Measurements from ENCODE around the gene ADGRD2. TPM values are rescaled to one million over a fixed set of nuclear protein-coding genes. Genes with fewer than 3 reads are reported as not detected.

Gene ADGRD2
- total RNA-seq, 1 experiment from 2014 or later: 1.5 TPM

- H3K79me1 ChIP-seq (ENCODE audit: insufficient read depth, low read depth, low read length, poor library complexity, severe bottlenecking): no peaks in the 10 kb centered on the region
- no CpG with 5 or more reads among the region's 6 CpGs for WGBS (ENCODE audit: extremely low coverage, insufficient read length, low lambda C conversion rate)
- no peaks in the 10 kb centered on the region for H3K27me3 ChIP-seq (ENCODE audit: insufficient read depth, low read length)
- no peaks in the 10 kb centered on the region for H3K4me1 ChIP-seq (ENCODE audit: insufficient read depth, low read length)
- no peak overlapping the region for H3T11ph ChIP-seq (ENCODE audit: low read length)
- no peak overlapping the region for H2AFZ ChIP-seq (ENCODE audit: low read length)
- no peaks in the 10 kb centered on the region for H3K9me3 ChIP-seq (ENCODE audit: control insufficient read depth, low read depth, low read length)
- H3K18ac ChIP-seq (ENCODE audit: insufficient read length, low read depth, low read length): no peak overlapping the region
- H3K9ac ChIP-seq (ENCODE audit: extremely low read depth, insufficient read length, low read length): no peak overlapping the region
- Mint-ChIP-seq H3K36me3 (ENCODE audit: insufficient read depth in 1 of 3, low read depth in 3 of 3) (no peaks in the 10 kb centered on the region), H3K27ac (no peak overlapping the region; a peak in 2 of 7 replicates), H3K27me3 (ENCODE audit: low read depth) (peaks cover 7% of the 10 kb centered on the region), H3K4me1 (peaks cover 2 to 24% of the 10 kb centered on the region in 2 experiments; a peak in 3 of 4 replicates), H3K9me3 (no peaks in the 10 kb centered on the region), H3K4me3 (no peak overlapping the region)
- no peaks in the 10 kb centered on the region for H3K23me2 ChIP-seq (ENCODE audit: insufficient read length, low read depth, low read length, poor library complexity, severe bottlenecking)
- H3K4ac ChIP-seq (ENCODE audit: low read depth, low read length): no peak overlapping the region
- DNase-seq: peak; percentile 40
- no peaks in the 10 kb centered on the region for H3K79me2 ChIP-seq (ENCODE audit: insufficient read depth, low read length)
- no peak overlapping the region for H2BK12ac ChIP-seq (ENCODE audit: insufficient read length, low read depth, low read length)
- H2BK5ac ChIP-seq (ENCODE audit: insufficient read length, low read length): no peak overlapping the region
- no peak overlapping the region for H4K91ac ChIP-seq (ENCODE audit: insufficient read length, low read depth, low read length)
- H3K14ac ChIP-seq (ENCODE audit: insufficient read depth, low read length): no peak overlapping the region
- H2AK5ac ChIP-seq (ENCODE audit: insufficient read length, low read length): no peak overlapping the region
- no peak overlapping the region for H3K56ac ChIP-seq (ENCODE audit: insufficient read length, low read depth, low read length)
- no peak overlapping the region for H3K27ac ChIP-seq (ENCODE audit: insufficient read length, low read depth, low read length)
- no peak overlapping the region for H2BK20ac ChIP-seq (ENCODE audit: low read depth, low read length, poor library complexity, severe bottlenecking)
- H2BK15ac ChIP-seq (ENCODE audit: low read depth, low read length): no peak overlapping the region
- H4K8ac ChIP-seq (replicated peaks; ENCODE audit: insufficient read length, low read depth, low read length): no peak overlapping the region
- H4K20me1 ChIP-seq (ENCODE audit: control insufficient read depth, insufficient read depth, insufficient read length): no peaks in the 10 kb centered on the region
- H3K23ac ChIP-seq (ENCODE audit: insufficient read length, low read depth, low read length): no peak overlapping the region
- H2BK120ac ChIP-seq (ENCODE audit: low read depth, low read length, poor library complexity, severe bottlenecking): no peak overlapping the region
- peak; percentile 24; the same call in 1 of the 3 replicates for TF ChIP-seq CTCF (conservative IDR thresholded peaks at IDR 0.05)
- H3K4me2 ChIP-seq (ENCODE audit: insufficient read depth, insufficient read length, low read length): no peak overlapping the region
- H4K5ac ChIP-seq (ENCODE audit: insufficient read length, low read depth, low read length): no peak overlapping the region
These were observed 61.2 kb downstream of the ADGRD2 start for GRCh38 chr9:124511426-124511840.

All from H9 (cell line).